ENCODE data around the gene CARNS1.

GRCh38 chr11:67396587-67397389, 18.7 kb upstream of the CARNS1 start:
- TF ChIP-seq CTCF (conservative IDR thresholded peaks at IDR 0.05) (no peak), ZFX (IDR thresholded peaks at IDR 0.05) (no peak)
